Thyroid gland (tissue), 4 donors: ENCODE data around the gene DHRS2.

ENCODE experiments used
- POLR2A ChIP-seq, 2 donors: fragments of 450-650 bp; IDR thresholded peaks; one replicate each; pipeline ENCODE4 v1.6.1; 2017; ENCODE audit warnings: antibody characterized with exemption in 2 of 2, mild to moderate bottlenecking in 2 of 2, moderate library complexity in 1 of 2
- TF ChIP-seq, protein P1 (sequence below), 6 experiments: fragments of 200-600 bp in 3 of 6; fragments of 450-650 bp in 3 of 6; sonication (generic) in 3 of 6; IDR thresholded peaks; one replicate each; pipeline ENCODE4 v1.5.1; 2016 to 2019; ENCODE audit warnings: antibody characterized with exemption in 6 of 6, mild to moderate bottlenecking in 2 of 6, inconsistent platforms in 1 of 6, moderate library complexity in 1 of 6

DNA sequence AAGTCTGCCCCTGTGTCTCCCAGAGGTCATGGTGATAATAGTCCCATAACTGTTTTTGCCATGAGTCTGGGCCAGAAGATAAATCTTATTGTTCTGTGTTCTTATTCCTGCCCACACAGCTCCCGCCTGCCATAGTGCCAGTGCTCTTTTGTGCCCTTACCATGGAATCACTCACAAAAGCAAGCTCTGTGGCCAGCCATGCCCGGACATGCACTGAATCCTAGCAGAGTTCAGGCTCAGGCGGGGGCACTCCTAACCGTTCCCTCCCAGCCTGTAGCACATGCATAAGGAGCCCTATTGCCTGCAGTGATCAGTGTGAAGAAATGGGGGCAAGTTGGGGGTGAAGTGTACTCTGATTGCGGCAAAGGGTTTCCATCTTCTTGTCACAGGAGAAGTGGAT lies 33.3 kb downstream of the DHRS2 start:
- no peak for TF ChIP-seq POLR2A (IDR thresholded peaks at IDR 0.05)
- TF ChIP-seq, protein P1, sequence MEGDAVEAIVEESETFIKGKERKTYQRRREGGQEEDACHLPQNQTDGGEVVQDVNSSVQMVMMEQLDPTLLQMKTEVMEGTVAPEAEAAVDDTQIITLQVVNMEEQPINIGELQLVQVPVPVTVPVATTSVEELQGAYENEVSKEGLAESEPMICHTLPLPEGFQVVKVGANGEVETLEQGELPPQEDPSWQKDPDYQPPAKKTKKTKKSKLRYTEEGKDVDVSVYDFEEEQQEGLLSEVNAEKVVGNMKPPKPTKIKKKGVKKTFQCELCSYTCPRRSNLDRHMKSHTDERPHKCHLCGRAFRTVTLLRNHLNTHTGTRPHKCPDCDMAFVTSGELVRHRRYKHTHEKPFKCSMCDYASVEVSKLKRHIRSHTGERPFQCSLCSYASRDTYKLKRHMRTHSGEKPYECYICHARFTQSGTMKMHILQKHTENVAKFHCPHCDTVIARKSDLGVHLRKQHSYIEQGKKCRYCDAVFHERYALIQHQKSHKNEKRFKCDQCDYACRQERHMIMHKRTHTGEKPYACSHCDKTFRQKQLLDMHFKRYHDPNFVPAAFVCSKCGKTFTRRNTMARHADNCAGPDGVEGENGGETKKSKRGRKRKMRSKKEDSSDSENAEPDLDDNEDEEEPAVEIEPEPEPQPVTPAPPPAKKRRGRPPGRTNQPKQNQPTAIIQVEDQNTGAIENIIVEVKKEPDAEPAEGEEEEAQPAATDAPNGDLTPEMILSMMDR (IDR thresholded peaks at IDR 0.05): no peak
